ENCODE measurements around the gene TAX1BP3.

The TAX1BP3 gene

DNA sequence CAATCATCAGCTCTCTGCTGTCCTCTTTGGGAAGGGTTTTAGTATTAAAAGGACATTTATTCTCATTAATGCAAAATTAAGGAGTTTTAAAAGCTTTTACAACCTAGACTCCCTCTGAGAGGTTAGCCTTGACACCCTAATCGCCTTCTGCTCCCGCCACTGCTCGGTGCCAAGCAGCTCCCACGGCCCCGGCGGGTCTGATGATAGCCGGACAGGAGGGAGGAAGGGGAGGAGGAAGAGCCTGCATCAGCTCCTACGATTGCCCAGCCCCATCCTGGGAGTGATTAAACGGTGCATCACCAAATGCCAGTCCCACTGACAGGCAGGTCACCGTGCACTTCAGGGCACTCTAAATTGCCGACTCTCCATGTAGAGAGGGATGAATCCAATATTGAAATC, 40.6 kb downstream of the TAX1BP3 start:
- TF ChIP-seq, protein P1, sequence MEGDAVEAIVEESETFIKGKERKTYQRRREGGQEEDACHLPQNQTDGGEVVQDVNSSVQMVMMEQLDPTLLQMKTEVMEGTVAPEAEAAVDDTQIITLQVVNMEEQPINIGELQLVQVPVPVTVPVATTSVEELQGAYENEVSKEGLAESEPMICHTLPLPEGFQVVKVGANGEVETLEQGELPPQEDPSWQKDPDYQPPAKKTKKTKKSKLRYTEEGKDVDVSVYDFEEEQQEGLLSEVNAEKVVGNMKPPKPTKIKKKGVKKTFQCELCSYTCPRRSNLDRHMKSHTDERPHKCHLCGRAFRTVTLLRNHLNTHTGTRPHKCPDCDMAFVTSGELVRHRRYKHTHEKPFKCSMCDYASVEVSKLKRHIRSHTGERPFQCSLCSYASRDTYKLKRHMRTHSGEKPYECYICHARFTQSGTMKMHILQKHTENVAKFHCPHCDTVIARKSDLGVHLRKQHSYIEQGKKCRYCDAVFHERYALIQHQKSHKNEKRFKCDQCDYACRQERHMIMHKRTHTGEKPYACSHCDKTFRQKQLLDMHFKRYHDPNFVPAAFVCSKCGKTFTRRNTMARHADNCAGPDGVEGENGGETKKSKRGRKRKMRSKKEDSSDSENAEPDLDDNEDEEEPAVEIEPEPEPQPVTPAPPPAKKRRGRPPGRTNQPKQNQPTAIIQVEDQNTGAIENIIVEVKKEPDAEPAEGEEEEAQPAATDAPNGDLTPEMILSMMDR (IDR thresholded peaks at IDR 0.05; ENCODE audit: control insufficient read depth, extremely low read depth, insufficient read depth): no peak
- no peak for DNase-seq (ENCODE audit: low read depth)
- no peak overlapping the region for H3K4me3 ChIP-seq (ENCODE audit: low read depth, low read length)

DNA sequence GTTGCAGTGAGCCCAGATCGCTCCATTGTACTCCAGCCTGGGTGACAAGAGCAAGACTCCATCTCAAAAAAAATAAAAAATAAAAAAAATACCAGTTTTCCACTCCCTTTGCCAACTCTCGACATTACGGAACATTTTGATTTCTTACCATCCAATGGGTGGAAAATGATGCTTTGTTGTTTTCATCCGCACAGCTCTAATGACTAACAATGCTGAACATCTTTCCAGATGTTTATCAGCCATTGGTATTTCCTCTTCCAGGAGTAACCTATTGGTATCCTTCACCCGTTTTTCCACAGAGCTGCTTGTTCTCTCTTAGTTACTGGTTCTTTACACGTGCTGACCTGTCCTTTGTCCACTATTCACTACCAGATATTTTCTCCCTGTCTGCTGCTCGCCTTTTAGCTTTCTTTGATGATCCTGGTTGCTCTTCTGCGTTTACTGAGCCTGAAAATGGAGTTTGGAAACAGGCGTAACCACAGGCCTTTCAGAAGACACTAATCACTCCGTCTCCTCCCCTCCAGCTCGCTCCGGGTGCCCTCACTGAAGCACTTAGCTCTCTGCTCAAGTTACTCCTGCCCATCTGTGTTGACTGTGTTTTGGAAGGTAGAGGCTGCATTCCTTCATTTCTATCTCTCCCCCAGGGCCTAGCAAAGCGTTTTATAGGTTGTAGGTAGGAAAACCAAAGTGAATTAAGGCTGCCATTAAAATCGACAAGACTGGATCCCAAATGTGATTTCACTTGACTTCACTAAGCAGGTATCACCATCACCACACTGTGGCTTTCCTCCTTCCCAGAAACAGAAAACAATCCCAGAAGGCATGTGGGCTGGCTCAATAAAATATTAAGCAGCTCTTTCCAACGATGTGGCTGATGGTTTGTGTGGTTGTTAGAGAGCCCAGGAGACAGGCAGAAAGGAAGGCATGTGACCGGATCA, 41.3 kb downstream of the TAX1BP3 start:
- TF ChIP-seq, protein P1 (IDR thresholded peaks at IDR 0.05; ENCODE audit: control insufficient read depth, extremely low read depth, insufficient read depth): no peak
- DNase-seq (ENCODE audit: low read depth): no peak
- H3K4me3 ChIP-seq (ENCODE audit: low read depth, low read length): no peak overlapping the region

DNA sequence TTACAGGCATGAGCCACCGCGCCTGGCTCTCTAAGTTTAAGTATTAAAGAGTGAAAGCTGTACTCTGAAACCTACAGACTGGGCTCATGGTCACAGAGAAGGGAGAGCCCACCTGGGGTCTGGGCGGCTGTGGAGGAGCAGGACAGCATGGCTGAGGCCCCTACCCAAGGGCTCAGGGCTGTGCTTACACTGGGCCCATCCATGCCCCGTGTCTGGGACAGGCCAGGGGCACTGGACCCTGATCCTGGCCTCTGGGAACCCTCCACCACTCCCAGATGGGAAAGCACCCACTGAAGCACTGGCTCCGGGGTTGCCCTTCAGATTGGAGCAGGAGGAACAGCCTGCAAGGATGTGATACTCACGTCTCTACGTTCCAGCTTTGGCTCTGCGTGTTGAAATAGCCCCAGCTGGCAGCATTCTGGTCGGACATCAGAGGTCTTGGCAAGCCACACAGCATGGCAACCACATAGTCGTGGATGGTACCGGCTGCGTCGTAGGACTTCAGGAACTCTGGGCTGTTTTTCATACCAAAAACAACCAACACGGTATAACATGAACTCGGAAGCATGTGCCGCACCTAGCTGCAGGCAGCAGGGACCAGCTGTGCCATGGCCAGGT, 45.3 kb downstream of the TAX1BP3 start:
- H3K4me3 ChIP-seq (ENCODE audit: low read depth, low read length): no peak overlapping the region
- DNase-seq (ENCODE audit: low read depth): no peak
- TF ChIP-seq, protein P1 (IDR thresholded peaks at IDR 0.05; ENCODE audit: control insufficient read depth, extremely low read depth, insufficient read depth): no peak

DNA sequence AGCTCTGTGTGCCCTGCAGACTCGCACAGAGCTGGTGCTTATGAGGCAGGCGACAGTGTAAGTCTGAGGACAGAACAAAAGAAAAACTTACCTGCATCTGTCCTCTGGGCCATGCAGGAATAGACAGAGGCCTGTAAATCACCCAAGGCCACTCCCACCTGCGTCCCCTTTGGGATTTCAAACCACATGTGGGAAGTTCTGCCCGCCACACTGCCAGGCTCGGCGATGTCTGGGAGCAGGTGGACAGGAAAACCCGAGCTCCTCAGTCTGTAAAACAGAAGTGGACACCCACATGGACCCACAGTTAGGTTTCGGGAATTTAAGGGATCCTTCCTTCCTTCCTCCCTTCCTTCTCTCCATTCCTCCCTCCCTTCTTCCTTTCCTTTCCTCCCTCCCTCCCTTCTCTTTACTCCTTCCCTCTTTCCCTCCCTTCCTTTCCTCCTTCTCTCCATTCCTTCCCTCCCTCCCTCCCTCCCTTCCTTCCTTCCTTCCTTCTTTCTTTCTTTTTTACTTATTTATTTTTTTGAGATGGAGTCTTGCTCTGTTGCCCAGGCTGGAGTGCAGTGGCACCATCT, 47.1 kb downstream of the TAX1BP3 start:
- H3K4me3 ChIP-seq (ENCODE audit: low read depth, low read length): no peak overlapping the region
- TF ChIP-seq, protein P1 (IDR thresholded peaks at IDR 0.05; ENCODE audit: control insufficient read depth, extremely low read depth, insufficient read depth): no peak
- DNase-seq (ENCODE audit: low read depth): no peak

DNA sequence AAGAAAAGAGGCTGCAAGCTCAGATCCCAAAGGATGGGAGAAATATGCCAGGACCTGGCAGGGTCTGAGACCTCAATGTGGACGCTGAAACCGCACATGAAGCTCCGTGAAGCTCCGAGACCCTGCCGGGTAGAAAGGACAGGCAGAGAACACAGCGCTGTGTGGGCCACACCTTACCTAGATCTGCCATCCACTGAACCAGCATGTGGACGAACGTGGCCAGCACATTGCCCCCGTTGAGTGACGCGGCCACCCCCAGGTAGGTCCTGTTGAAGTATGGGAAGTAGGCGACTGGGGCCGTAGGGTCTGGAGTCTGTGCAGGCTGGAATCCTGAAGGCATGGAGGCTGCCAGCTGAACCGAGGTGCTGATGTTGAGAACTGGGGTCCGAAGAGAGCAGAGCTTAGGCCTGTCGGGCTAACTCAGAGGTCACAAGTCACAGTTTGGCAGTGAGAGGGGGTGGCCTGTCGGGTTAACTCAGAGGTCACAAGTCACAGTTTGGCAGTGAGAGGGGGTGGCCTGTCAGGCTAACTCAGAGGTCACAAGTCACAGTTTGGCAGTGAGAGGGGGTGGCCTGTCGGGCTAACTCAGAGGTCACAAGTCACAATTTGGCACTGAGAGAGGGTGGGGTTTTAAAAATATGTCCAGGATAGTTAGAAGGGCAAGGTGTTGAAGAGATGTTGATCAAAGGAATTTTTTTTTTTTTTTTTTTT, 53.1 kb downstream of the TAX1BP3 start:
- TF ChIP-seq, protein P1 (IDR thresholded peaks at IDR 0.05; ENCODE audit: control insufficient read depth, extremely low read depth, insufficient read depth): no peak
- no peak for DNase-seq (ENCODE audit: low read depth)
- no peak overlapping the region for H3K4me3 ChIP-seq (ENCODE audit: low read depth, low read length)

DNA sequence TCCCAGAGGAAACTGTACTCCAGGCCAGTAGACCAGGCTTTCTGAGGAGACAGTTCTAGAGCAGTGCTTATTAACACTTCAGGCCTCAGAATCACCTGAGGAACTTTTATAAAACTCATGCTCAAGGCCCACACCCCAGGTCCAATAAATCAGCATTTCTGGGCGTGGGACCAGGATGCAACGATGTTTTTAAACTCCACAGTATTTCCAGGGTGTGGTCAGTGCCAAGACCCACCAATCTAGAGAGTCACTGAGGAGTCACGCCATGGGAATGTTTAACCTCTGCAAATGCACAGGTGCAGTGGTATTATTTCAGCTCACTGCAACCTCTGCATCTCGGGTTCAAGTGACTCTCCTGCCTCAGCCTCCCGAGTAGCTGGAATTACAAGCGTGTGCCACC, 55.3 kb downstream of the TAX1BP3 start:
- DNase-seq (ENCODE audit: low read depth): no peak
- H3K4me3 ChIP-seq (ENCODE audit: low read depth, low read length): no peak overlapping the region
- TF ChIP-seq, protein P1 (IDR thresholded peaks at IDR 0.05; ENCODE audit: control insufficient read depth, extremely low read depth, insufficient read depth): no peak

Measured in LNCaP clone FGC (cell line).